GM18505 (cell line): ENCODE results near the gene NPHS1.

ENCODE experiments used
- ATAC-seq: cut with Tn5 transposase; IDR thresholded peaks from one replicate; pipeline ENCODE4 v1.9.1; 2021; ENCODE audit not compliant: unreplicated experiment
- POLR2A ChIP-seq: IDR thresholded peaks from 4 replicates; pipeline ENCODE4 v1.6.1; 2011; ENCODE audit warnings: borderline replicate concordance; ENCODE audit not compliant: insufficient read depth, insufficient read length; ENCODE audit errors: extremely low read depth

NPHS1 gene

DNA sequence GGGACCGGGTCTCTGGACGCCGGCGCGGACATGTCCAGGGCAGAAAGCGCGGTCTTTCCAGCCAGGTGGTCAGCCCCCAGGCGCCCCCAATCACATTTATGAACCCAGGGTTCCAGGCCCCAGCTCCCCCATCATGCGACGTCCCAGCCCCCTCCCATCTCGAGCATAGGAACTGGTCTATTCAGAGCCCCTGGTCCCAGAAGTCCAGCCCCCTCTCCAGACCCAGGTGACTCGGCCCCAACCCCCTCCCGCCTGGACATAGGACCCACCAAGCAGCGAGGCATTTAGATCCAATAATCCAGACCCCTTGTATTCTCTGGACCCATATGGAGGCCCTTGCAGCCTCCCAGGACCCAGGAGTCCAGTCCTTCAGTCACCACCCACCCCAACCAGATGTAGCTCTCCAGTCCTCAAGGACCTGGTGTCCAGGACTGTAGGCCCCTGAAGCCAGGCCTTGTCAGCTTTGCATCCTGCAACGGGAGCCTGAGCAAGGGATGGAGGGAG is 16.6 kb upstream of the NPHS1 start:
- no peak for ATAC-seq
- TF ChIP-seq POLR2A, result no peak

DNA sequence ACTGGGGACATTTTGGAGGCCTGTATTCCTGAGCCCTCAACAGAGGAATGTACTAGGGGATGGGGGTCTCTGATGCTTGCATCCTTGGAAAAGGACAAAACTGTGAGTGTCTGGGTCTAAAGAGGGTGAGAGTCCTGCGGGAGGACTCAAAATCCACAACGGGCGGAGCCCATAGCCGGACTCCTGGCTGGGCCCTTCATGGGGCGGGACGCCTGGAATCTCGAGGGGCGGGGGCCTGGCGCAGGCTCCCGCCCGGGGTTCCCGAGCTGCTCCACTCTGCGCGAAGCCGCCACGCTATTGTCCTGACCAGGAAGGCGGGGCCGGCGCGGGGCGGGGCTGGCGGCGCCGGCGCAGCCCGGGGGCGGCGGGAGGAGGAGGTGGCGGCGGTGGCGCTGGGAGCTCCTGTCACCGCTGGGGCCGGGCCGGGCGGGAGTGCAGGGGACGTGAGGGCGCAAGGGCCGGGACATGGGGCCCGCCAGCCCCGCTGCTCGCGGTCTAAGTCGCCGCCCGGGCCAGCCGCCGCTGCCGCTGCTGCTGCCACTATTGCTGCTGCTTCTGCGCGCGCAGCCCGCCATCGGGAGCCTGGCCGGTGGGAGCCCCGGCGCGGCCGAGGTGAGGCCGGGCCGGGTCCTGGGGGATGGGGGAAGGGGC is 16.0 kb upstream of the NPHS1 start, which contains the start of gene APLP1:
Gene APLP1, plus strand, starts transcription at position 403 of the 651 bp plus-strand sequence. Its CDS starts 63 bp downstream, at position 466.
- TF ChIP-seq POLR2A, result no peak
- ATAC-seq, result no peak

GRCh38 chr19:35863018-35863417 is 10.7 kb upstream of the NPHS1 start:
- TF ChIP-seq POLR2A, result no peak
- ATAC-seq, result no peak

DNA sequence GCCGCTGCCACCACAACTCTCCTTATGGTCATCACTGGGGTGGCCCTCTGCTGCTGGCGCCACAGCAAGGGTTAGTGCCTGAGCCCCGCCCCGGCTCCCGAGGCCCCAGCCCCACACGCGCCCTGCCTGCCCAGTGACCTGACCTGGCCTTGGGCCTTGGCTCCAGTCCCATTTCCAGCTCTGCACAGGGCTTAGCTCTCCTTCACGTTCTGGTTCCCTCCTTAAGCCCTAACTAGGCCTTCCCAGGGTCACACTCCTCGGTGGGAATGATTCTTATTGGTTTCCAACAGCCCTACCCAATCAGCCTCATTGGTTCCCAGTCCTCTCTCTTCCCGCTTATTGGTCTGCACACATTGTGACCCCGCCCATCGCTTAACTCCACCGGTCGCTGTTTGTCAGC is 10.2 kb upstream of the NPHS1 start:
- no peak for TF ChIP-seq POLR2A
- no peak for ATAC-seq

- ATAC-seq, result no peak
These were observed 9.4 kb upstream of the NPHS1 start for GRCh38 chr19:35861640-35862160.

GRCh38 chr19:35860818-35861639 is 8.7 kb upstream of the NPHS1 start:
- no peak for ATAC-seq
- TF ChIP-seq POLR2A, result no peak

More at GRCh38 chr19:35861640-35862160, 9.4 kb upstream of the NPHS1 start:
- no peak for TF ChIP-seq POLR2A

- ATAC-seq, result no peak
- no peak for TF ChIP-seq POLR2A
These were observed 8.1 kb upstream of the NPHS1 start for GRCh38 chr19:35860436-35860817.

- no peak for TF ChIP-seq POLR2A
- no peak for ATAC-seq
These were observed 7.1 kb upstream of the NPHS1 start for GRCh38 chr19:35859414-35859813.

DNA sequence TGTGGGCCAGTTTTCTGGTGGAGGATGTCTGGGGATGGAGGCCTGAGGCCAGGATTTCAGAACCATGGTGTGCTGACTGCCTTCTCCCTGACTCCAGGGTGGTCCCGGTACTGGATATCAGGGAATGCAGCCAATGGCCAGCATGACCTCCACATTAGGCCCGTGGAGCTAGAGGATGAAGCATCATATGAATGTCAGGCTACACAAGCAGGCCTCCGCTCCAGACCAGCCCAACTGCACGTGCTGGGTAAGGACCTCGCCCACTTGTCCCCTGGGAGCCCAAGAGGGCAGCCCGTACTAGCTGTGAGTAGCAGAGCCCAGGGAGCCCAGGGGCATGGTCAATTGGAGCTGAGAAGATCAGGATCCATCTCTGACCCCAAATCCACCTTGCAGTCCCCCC is 6.0 kb upstream of the NPHS1 start:
- TF ChIP-seq POLR2A, result no peak
- no peak for ATAC-seq

DNA sequence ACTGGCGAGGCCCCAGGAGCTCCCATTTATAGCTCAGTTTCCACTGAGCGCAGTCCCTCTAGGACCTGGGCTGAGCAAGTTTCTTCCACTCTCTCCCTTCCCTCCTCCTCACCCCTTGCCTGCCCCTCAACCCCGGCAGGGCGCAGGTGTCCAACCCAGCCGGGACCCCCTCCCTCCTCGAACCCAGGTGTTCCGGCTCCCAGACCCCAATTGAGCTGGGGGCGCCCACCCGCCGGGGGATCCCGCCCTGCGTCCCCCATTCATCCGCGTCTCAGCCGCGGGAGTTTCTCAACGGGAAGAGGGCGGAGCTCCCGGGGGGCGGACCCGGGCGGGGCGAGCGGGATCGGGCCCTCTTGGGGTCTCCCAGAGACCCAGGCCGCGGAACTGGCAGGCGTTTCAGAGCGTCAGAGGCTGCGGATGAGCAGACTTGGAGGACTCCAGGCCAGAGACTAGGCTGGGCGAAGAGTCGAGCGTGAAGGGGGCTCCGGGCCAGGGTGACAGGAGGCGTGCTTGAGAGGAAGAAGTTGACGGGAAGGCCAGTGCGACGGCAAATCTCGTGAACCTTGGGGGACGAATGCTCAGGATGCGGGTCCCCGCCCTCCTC is 4.3 kb upstream of the NPHS1 start, which contains the start of gene KIRREL2:
Gene KIRREL2, plus strand, starts transcription at position 366 of the 604 bp plus-strand sequence. Its CDS starts 209 bp downstream, at position 575.
- no peak for ATAC-seq
- TF ChIP-seq POLR2A, result no peak

GRCh38 chr19:35853038-35853756 is 893 bp upstream of the NPHS1 start:
- ATAC-seq, result no peak

GRCh38 chr19:35851213-35852028 is 883 bp downstream of the NPHS1 start:
- TF ChIP-seq POLR2A, result no peak
- no peak for ATAC-seq

More at GRCh38 chr19:35853038-35853756, 893 bp upstream of the NPHS1 start:
- no peak for TF ChIP-seq POLR2A
